Ureter (tissue), 1 donor: ENCODE data around the gene DMP1. TPM values are rescaled to one million over a fixed set of nuclear protein-coding genes. Genes with fewer than 3 reads are reported as not detected.
"Not testable (repeated sequence)": the region's sequence is repeated elsewhere in the genome, so short reads cannot be mapped to it uniquely, and the experiment has no call there.

Experiments used
- DNase-seq: peaks from one replicate; pipeline ENCODE4 v3.0.0-alpha.2; 2020; ENCODE audit warnings: low spot score
- total RNA-seq: library from RNA; stranded (reverse); gene quantifications from one replicate; pipeline ENCODE4 v1.2.4, GENCODE V29; 2023
- donor health status: DM: yes; HTN: yes; CAD: no.

Gene DMP1
- total RNA-seq, 1 donor from 2014 or later: not detected

DNA sequence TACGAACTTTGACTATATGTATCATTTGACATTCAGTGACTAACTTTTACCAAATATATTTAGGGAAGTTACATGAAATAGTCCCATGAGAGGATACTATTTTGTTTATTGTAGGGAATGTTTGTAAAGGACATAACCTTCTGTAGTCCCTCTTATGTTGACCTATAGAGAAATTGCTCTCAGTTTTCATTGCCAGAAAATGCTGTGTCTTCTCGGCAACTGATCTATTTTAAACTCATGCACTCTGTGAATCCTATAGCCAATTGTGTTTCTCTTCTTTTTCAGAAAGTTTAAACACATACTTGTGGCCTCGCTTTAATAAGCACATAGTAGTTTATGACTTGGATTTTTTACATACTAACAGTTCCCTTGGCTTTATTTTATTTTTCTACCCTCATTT, 38.2 kb downstream of the DMP1 start:
- DNase-seq: no peak

DNA sequence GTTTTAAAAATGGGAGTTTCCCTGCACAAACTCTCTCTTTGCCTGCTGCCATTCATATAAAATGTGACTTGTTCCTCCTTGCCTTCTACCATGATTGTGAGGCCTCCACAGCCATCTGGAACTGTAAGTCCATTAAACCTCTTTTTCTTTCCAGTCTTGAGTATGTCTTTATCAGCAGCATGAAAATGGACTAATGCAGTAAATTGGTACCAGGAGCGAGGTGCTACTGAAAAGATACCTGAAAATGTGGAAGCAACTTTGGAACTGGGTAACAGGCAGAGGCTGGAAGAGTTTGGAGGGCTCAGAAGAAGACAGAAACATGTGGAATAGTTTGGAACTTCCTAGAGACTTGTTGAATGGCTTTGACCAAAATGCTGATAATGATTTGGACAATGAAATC, 40.9 kb downstream of the DMP1 start:
- DNase-seq: not testable (repeated sequence)

DNA sequence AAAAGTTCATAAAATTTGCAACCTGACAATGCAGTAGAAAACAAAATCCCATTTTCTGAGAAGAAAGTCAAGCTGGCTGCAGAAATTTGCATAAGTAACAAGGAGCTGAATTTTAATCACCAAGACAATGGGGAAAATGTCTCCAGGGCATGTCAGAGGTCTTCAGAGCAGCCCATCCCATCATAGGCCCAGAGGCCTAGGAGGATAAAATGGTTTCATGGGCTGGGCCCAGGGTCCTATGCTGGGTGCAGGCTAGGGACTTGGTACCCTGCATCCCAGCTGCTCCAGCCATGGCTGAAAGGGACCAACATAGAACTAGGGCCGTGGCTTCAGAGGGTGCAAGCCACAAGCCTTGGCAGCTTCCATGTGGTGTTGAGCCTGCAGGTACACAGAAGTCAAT, 42.0 kb downstream of the DMP1 start:
- not testable (repeated sequence) for DNase-seq

DNA sequence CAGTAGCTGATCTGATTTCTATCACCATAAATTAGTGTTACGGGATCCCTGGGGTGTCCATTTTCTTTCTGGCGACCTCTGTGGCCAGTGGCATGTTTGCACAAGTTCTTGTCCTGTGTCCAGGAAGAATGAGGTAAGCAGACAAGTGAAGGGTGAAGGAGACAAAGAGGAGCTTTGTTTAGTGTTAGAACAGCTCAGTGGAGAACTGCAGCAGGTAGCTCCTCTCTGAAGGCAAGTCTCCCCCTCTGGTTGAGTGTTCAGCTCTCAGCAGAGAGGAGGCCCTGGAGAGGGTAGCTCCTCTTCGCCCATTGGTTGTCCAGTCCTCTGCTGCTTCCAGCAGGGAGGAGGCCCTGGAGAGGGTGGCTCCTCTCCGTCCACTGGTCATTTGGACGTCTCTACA, 47.2 kb downstream of the DMP1 start:
- DNase-seq: no peak

DNA sequence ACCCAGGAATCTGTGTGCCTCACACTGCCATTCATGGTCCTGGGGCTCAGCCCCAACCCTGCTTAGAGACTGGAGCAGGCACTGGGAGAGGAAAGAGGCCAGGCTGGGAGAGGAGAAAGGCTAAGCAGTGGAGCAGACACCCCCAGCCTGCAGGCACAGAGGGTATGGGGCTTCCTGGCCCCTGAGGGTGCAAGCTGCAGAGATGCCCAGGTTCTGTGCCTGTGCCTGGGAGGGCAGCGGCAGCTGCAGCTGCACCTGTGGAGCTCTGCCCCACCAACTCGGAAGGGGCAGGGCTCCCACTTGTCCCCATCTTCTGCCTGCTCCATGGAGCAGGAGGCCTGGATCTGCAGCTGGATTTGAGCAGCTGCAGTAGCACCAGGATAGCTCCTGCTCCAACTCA, 47.9 kb downstream of the DMP1 start:
- no peak for DNase-seq

DNA sequence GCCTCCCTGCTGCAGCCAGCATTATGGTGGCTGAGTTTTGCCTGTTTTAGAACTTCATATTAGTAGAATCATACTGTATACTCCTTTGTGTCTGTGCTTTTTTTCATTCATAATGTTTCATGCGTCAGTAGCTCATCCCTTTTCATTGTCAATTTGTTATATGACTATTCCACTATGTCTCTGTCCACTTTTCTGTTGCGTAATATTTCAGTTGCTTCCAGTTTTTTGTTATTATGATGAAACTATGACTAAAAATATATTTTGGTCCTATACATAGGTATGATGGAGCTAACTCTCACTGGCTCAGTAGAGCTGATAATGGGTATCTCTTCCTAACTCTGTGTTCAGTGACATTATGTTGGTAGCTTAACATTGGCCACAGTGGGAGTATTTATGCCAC, 48.3 kb downstream of the DMP1 start:
- DNase-seq: no peak

DNA sequence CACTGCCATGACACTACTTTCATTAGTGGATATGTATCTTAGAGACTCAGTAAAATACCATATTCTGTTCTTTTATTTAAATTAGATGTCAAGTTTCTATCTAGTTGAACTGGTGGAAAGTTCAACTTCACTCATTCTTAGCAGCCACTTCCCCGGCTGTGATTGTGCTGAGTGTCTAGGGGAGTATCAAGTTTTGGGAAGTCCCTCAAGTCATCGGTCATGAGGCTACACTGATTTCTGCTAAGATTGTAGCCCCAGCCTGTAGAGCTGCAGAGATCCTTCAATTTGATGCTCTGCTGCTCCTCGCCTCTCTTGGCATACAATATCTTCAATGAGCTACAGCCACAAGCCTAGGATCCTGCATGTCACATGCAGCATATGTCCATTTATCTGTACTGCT, 53.9 kb downstream of the DMP1 start:
- DNase-seq: no peak

DNA sequence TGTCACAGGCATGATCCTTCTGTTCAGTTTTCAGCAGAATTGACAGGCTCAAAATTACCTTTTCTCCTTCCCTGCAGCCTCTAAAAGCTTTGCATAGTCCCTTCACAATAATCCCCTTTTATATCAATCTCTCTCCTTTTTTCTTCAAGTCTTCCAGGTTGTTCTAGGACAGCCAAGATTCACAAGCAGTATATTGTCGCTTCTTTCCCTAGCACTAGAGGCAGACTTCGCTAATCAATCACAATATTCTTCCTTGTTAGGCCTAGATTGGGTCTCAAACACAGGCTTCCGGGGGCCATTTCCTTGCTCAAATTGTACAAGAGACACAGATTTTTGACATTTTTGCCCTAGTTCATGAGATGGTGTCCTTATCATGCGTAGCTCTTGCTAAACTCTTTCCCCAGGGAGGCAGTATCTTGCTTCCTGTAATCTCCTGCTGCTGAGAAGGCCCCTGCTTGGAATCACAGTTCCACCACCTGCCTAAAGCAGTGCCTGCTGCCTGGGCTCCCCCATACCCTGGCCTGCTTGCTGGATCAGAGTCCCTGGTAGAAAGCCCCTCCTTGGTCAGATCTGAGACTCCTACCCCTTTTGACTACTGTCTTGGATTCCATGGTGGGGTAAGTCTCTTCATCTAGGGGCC, 57.3 kb downstream of the DMP1 start:
- no peak for DNase-seq

Other genes starting within 250 kb of the DMP1 start
- 24.2 TPM for gene NUDT9, start 227.7 kb upstream of the DMP1 start, total RNA-seq
- gene SPARCL1, start 120.9 kb upstream of the DMP1 start, total RNA-seq: 400 TPM
- not detected for gene DSPP, start 41.8 kb upstream of the DMP1 start, total RNA-seq
- not detected for gene IBSP, start 149.3 kb downstream of the DMP1 start, total RNA-seq
- not detected for gene MEPE, start 182.7 kb downstream of the DMP1 start, total RNA-seq